ENCODE data around the gene PRR36. TPM values are rescaled to one million over a fixed set of nuclear protein-coding genes. Genes with fewer than 3 reads are reported as not detected.

The PRR36 gene
- total RNA-seq, 1 experiment from 2014 or later = 12.9 TPM

GRCh38 chr19:7858109-7858770 is 15.9 kb downstream of the PRR36 start:
- Histone ChIP-seq H3K27ac (no peak overlapping the region), H3K36me3 (ENCODE audit: low read depth) (no peaks in the 10 kb centered on the region), H3K4me2 (no peak overlapping the region), H3K27me3 (ENCODE audit: insufficient read depth, low read depth) (no peaks in the 10 kb centered on the region), H2AFZ (no peak overlapping the region), H3K4me1 (replicated peaks; ENCODE audit: insufficient read depth) (peaks cover 5% of the 10 kb centered on the region), H3F3A (ENCODE audit: insufficient read depth, low read depth) (peaks cover 20% of the 10 kb centered on the region; the same call in 1 of the 2 replicates), H3K9me2 (ENCODE audit: insufficient read depth) (no peaks in the 10 kb centered on the region), H4K20me1 (ENCODE audit: insufficient read depth) (no peaks in the 10 kb centered on the region), H3K4me3 (no peak overlapping the region), H3K79me2 (ENCODE audit: low read depth) (no peaks in the 10 kb centered on the region), H3K9me3 (ENCODE audit: insufficient read depth, low read depth) (no peaks in the 10 kb centered on the region)
- intact Hi-C loops (cut with micrococcal nuclease; ENCODE audit: unreplicated experiment) = loop anchor here (10.0 kb wide), 1 partner anchor 397 kb away; no protein-coding TSS in a partner anchor
- TF ChIP-seq EZH2 (IDR thresholded peaks at IDR 0.05; ENCODE audit: low read depth) (no peak), CTCF (conservative IDR thresholded peaks at IDR 0.05) (no peak)
- POLR2A ChIA-PET (ENCODE audit: unreplicated experiment) = no interaction called here
- CTCF ChIA-PET = interaction anchor here (0.5 kb wide), 1 partner anchor 62 kb away, joined by 5 read pairs; the partner anchor contains the start of gene SNAPC2
- BruUV-seq (replicated peaks) = no TSS peak
- DNase-seq = no peak

DNA sequence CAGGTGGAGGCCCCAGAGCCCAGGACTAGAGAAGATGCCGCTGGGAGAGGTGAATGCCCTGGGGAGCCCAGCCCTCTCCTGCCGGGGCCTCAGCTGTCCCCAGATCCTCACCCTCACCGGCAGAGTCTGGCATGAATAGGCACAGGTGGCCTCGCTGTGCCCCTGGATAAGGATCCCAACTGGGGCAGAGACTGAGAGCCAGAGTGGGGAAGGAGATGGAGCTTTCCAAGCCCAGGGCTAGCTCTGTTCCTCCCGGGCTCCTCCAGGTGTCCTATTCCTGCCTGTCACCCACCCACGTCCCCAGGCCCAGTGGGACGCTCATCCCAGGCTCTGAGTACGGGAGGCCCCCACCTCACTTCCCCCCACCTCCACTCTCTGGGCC is 16.5 kb downstream of the PRR36 start:
- no peaks in the 10 kb centered on the region for H4K20me1 ChIP-seq (ENCODE audit: insufficient read depth)
- no peak overlapping the region for H3K4me2 ChIP-seq
- H3K9me2 ChIP-seq (ENCODE audit: insufficient read depth) = no peaks in the 10 kb centered on the region
- H3K27me3 ChIP-seq (ENCODE audit: insufficient read depth, low read depth) = no peaks in the 10 kb centered on the region
- no TSS peak for BruUV-seq (replicated peaks)
- no peak overlapping the region for H3K27ac ChIP-seq
- H3K36me3 ChIP-seq (ENCODE audit: low read depth) = no peaks in the 10 kb centered on the region
- CTCF ChIA-PET = no interaction called here
- no peak for DNase-seq
- no peak overlapping the region for H3K4me3 ChIP-seq
- no peaks in the 10 kb centered on the region for H3K9me3 ChIP-seq (ENCODE audit: insufficient read depth, low read depth)
- no peak overlapping the region for H2AFZ ChIP-seq
- TF ChIP-seq EZH2 (IDR thresholded peaks at IDR 0.05; ENCODE audit: low read depth) (no peak), CTCF (conservative IDR thresholded peaks at IDR 0.05) (no peak)
- H3K79me2 ChIP-seq (ENCODE audit: low read depth) = no peaks in the 10 kb centered on the region
- intact Hi-C loops (cut with micrococcal nuclease; ENCODE audit: unreplicated experiment) = loop anchor here (10.0 kb wide), 1 partner anchor 397 kb away; no protein-coding TSS in a partner anchor
- H3F3A ChIP-seq (ENCODE audit: insufficient read depth, low read depth) = peaks cover 20% of the 10 kb centered on the region; the same call in 1 of the 2 replicates
- POLR2A ChIA-PET (ENCODE audit: unreplicated experiment) = no interaction called here
- peaks cover 9% of the 10 kb centered on the region for H3K4me1 ChIP-seq (replicated peaks; ENCODE audit: insufficient read depth)

- DNase-seq = no peak
- Histone ChIP-seq H3K4me2 (no peak overlapping the region), H3K4me3 (no peak overlapping the region), H3K79me2 (ENCODE audit: low read depth) (no peaks in the 10 kb centered on the region), H3K9me3 (ENCODE audit: insufficient read depth, low read depth) (no peaks in the 10 kb centered on the region), H3K27ac (no peak overlapping the region), H3K9me2 (ENCODE audit: insufficient read depth) (no peaks in the 10 kb centered on the region), H3K4me1 (replicated peaks; ENCODE audit: insufficient read depth) (peaks cover 9% of the 10 kb centered on the region), H4K20me1 (ENCODE audit: insufficient read depth) (no peaks in the 10 kb centered on the region), H2AFZ (no peak overlapping the region), H3F3A (ENCODE audit: insufficient read depth, low read depth) (peaks cover 25% of the 10 kb centered on the region; the same call in 1 of the 2 replicates), H3K36me3 (ENCODE audit: low read depth) (no peaks in the 10 kb centered on the region), H3K27me3 (ENCODE audit: insufficient read depth, low read depth) (no peaks in the 10 kb centered on the region)
- intact Hi-C loops (cut with micrococcal nuclease; ENCODE audit: unreplicated experiment) = loop anchor here (10.0 kb wide), 1 partner anchor 398 kb away; no protein-coding TSS in a partner anchor
- ChIA-PET POLR2A (ENCODE audit: unreplicated experiment) (no interaction called here), CTCF (no interaction called here)
- TF ChIP-seq EZH2 (IDR thresholded peaks at IDR 0.05; ENCODE audit: low read depth) (no peak), CTCF (conservative IDR thresholded peaks at IDR 0.05) (no peak)
- BruUV-seq (replicated peaks) = no TSS peak
These were observed 17.2 kb downstream of the PRR36 start for GRCh38 chr19:7856679-7857663.
